Measurements from ENCODE around the gene MOV10. TPM values are rescaled to one million over a fixed set of nuclear protein-coding genes. Genes with fewer than 3 reads are reported as not detected.

The MOV10 gene
- polyA plus RNA-seq, 1 donor from 2014 or later: 1.4 TPM

DNA sequence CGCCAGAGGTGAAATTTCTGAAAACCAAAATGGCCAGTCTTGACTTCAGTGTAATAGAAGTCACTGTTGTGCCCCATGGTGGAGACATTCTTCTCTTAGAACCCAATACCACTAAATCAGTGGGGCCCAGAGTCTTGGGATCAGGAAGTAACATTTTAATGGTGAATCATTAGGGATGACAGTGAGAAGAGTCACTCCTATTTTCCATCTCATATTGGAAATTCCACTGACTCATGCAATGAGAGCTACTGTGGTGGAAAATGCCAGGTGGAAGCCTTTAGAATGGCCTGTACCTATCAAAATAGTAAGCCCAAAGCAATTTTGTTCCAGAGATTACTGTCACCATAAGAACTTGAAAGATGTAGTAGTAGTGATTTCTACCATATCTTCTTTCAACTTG, 61.3 kb downstream of the MOV10 start:
- no peak overlapping the region for H3K27ac ChIP-seq (ENCODE audit: low read length)
- TF ChIP-seq MXI1 (conservative IDR thresholded peaks at IDR 0.05; ENCODE audit: poor library complexity, severe bottlenecking): no peak
- no peak for TF ChIP-seq REST (IDR thresholded peaks at IDR 0.05; ENCODE audit: borderline replicate concordance)
- TF ChIP-seq TAF1 (IDR thresholded peaks at IDR 0.05; ENCODE audit: low read depth): no peak
- no peak for TF ChIP-seq EZH2 (IDR thresholded peaks at IDR 0.05; ENCODE audit: borderline replicate concordance, insufficient read depth, low read length, poor library complexity, severe bottlenecking)
- no peak for TF ChIP-seq RAD21 (conservative IDR thresholded peaks at IDR 0.05)
- TF ChIP-seq, protein P1, sequence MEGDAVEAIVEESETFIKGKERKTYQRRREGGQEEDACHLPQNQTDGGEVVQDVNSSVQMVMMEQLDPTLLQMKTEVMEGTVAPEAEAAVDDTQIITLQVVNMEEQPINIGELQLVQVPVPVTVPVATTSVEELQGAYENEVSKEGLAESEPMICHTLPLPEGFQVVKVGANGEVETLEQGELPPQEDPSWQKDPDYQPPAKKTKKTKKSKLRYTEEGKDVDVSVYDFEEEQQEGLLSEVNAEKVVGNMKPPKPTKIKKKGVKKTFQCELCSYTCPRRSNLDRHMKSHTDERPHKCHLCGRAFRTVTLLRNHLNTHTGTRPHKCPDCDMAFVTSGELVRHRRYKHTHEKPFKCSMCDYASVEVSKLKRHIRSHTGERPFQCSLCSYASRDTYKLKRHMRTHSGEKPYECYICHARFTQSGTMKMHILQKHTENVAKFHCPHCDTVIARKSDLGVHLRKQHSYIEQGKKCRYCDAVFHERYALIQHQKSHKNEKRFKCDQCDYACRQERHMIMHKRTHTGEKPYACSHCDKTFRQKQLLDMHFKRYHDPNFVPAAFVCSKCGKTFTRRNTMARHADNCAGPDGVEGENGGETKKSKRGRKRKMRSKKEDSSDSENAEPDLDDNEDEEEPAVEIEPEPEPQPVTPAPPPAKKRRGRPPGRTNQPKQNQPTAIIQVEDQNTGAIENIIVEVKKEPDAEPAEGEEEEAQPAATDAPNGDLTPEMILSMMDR (IDR thresholded peaks at IDR 0.05; ENCODE audit: poor library complexity, severe bottlenecking): no peak
- no peak for TF ChIP-seq SMC3 (conservative IDR thresholded peaks at IDR 0.05; ENCODE audit: poor library complexity)
- TF ChIP-seq EP300 (conservative IDR thresholded peaks at IDR 0.05; ENCODE audit: poor library complexity, severe bottlenecking): no peak
- no peak for TF ChIP-seq POLR2AphosphoS5 (IDR thresholded peaks at IDR 0.05)
- H3K9me3 ChIP-seq (ENCODE audit: low read length): no peaks in the 10 kb centered on the region
- no peaks in the 10 kb centered on the region for H4K20me1 ChIP-seq (ENCODE audit: insufficient read depth)
- no peak overlapping the region for H2AFZ ChIP-seq (ENCODE audit: low read depth, low read length)
- H3K36me3 ChIP-seq (ENCODE audit: insufficient read depth, low read length): no peaks in the 10 kb centered on the region
- no peak overlapping the region for H3K4me2 ChIP-seq (ENCODE audit: low read length)
- H3K4me3 ChIP-seq (ENCODE audit: low read length): no peak overlapping the region
- H3K9ac ChIP-seq (ENCODE audit: low read length): no peak overlapping the region
- H3K9me2 ChIP-seq (ENCODE audit: insufficient read depth, low read length): no peaks in the 10 kb centered on the region
- no peaks in the 10 kb centered on the region for H3K79me2 ChIP-seq (replicated peaks; ENCODE audit: insufficient read depth, low read length)
- no peaks in the 10 kb centered on the region for H3F3A ChIP-seq (ENCODE audit: insufficient read depth, low read length, poor library complexity, severe bottlenecking)
- no peaks in the 10 kb centered on the region for H3K27me3 ChIP-seq (ENCODE audit: insufficient read depth, low read depth, low read length)

DNA sequence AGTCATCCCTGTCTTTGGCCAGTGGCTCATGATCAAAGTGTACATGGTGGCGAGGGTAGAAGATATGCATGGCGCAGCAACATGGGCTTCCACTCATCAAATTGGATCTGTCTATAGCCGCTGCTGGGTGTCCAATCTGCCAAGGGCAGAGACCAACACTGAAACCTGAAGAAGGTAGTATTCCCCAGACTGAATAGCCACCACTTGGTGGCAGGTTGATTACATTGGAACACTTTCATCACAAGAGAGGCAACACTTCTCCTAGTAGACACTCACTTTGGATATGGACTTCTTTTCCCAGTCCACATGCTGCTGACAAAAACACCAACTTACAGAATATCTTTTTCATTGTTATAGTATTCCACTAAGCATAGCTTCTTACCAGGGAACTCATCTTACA, 63.1 kb downstream of the MOV10 start:
- Histone ChIP-seq H4K20me1 (ENCODE audit: insufficient read depth) (no peaks in the 10 kb centered on the region), H3K27ac (ENCODE audit: low read length) (no peak overlapping the region), H3K4me3 (ENCODE audit: low read length) (no peak overlapping the region), H3F3A (ENCODE audit: insufficient read depth, low read length, poor library complexity, severe bottlenecking) (no peaks in the 10 kb centered on the region), H3K4me2 (ENCODE audit: low read length) (no peak overlapping the region), H3K27me3 (ENCODE audit: insufficient read depth, low read depth, low read length) (no peaks in the 10 kb centered on the region), H2AFZ (ENCODE audit: low read depth, low read length) (no peak overlapping the region), H3K36me3 (ENCODE audit: insufficient read depth, low read length) (no peaks in the 10 kb centered on the region), H3K79me2 (replicated peaks; ENCODE audit: insufficient read depth, low read length) (no peaks in the 10 kb centered on the region), H3K9me3 (ENCODE audit: low read length) (no peaks in the 10 kb centered on the region), H3K9ac (ENCODE audit: low read length) (no peak overlapping the region), H3K9me2 (ENCODE audit: insufficient read depth, low read length) (no peaks in the 10 kb centered on the region)
- no peak for TF ChIP-seq EP300 (conservative IDR thresholded peaks at IDR 0.05; ENCODE audit: poor library complexity, severe bottlenecking)
- no peak for TF ChIP-seq MXI1 (conservative IDR thresholded peaks at IDR 0.05; ENCODE audit: poor library complexity, severe bottlenecking)
- no peak for TF ChIP-seq POLR2AphosphoS5 (IDR thresholded peaks at IDR 0.05)
- no peak for TF ChIP-seq EZH2 (IDR thresholded peaks at IDR 0.05; ENCODE audit: borderline replicate concordance, insufficient read depth, low read length, poor library complexity, severe bottlenecking)
